IPS DF 19.7 (cell line): ENCODE data around the gene NFATC3.
"Not testable (repeated sequence)": the region's sequence is repeated elsewhere in the genome, so short reads cannot be mapped to it uniquely, and the experiment has no call there.

Experiments
- DNase-seq: peaks from one replicate; pipeline ENCODE4 v3.0.0-alpha.2; 2013; ENCODE audit warnings: low read depth, low spot score

Gene NFATC3

GRCh38 chr16:68088130-68088972, 3.2 kb downstream of the NFATC3 start:
- no peak for DNase-seq

- DNase-seq: no peak
Observed at GRCh38 chr16:68089067-68089466, 3.9 kb downstream of the NFATC3 start.

- no peak for DNase-seq
Observed at GRCh38 chr16:68090130-68090529, 5.0 kb downstream of the NFATC3 start.

- DNase-seq: no peak
Observed at GRCh38 chr16:68090533-68090932, 5.4 kb downstream of the NFATC3 start.

- no peak for DNase-seq
Observed at GRCh38 chr16:68091380-68092261, 6.5 kb downstream of the NFATC3 start.

GRCh38 chr16:68092275-68092674, 7.1 kb downstream of the NFATC3 start:
- not testable (repeated sequence) for DNase-seq

- no peak for DNase-seq
Observed at GRCh38 chr16:68093816-68094613, 8.8 kb downstream of the NFATC3 start.

GRCh38 chr16:68094614-68094934, 9.4 kb downstream of the NFATC3 start:
- no peak for DNase-seq

GRCh38 chr16:68096491-68096890, 11.3 kb downstream of the NFATC3 start:
- DNase-seq: no peak

- DNase-seq: no peak
Observed at GRCh38 chr16:68097088-68097487, 11.9 kb downstream of the NFATC3 start.

GRCh38 chr16:68097895-68098294, 12.7 kb downstream of the NFATC3 start:
- no peak for DNase-seq

GRCh38 chr16:68100488-68100887, 15.3 kb downstream of the NFATC3 start:
- DNase-seq: no peak

GRCh38 chr16:68105611-68106010, 20.4 kb downstream of the NFATC3 start:
- no peak for DNase-seq

GRCh38 chr16:68107230-68107928, 22.2 kb downstream of the NFATC3 start:
- DNase-seq: not testable (repeated sequence)

- DNase-seq: not testable (repeated sequence)
Observed at GRCh38 chr16:68109156-68109555, 24.0 kb downstream of the NFATC3 start.

GRCh38 chr16:68110611-68111010, 25.4 kb downstream of the NFATC3 start:
- DNase-seq: not testable (repeated sequence)

GRCh38 chr16:68111379-68111778, 26.2 kb downstream of the NFATC3 start:
- no peak for DNase-seq

GRCh38 chr16:68113059-68113761, 28.0 kb downstream of the NFATC3 start:
- DNase-seq: no peak

GRCh38 chr16:68113765-68114240, 28.6 kb downstream of the NFATC3 start:
- no peak for DNase-seq

GRCh38 chr16:68114939-68115338, 29.8 kb downstream of the NFATC3 start:
- DNase-seq: not testable (repeated sequence)
